GF-D8 (cell line): ENCODE results near the gene C20orf202.
A peak's percentile ranks its signal among the peaks of the same experiment; 100 is the strongest.

Experiments
- DNase-seq: peaks from one replicate; lab custom pipeline; 2025; lab: John Stamatoyannopoulos, UW

Gene C20orf202

DNA sequence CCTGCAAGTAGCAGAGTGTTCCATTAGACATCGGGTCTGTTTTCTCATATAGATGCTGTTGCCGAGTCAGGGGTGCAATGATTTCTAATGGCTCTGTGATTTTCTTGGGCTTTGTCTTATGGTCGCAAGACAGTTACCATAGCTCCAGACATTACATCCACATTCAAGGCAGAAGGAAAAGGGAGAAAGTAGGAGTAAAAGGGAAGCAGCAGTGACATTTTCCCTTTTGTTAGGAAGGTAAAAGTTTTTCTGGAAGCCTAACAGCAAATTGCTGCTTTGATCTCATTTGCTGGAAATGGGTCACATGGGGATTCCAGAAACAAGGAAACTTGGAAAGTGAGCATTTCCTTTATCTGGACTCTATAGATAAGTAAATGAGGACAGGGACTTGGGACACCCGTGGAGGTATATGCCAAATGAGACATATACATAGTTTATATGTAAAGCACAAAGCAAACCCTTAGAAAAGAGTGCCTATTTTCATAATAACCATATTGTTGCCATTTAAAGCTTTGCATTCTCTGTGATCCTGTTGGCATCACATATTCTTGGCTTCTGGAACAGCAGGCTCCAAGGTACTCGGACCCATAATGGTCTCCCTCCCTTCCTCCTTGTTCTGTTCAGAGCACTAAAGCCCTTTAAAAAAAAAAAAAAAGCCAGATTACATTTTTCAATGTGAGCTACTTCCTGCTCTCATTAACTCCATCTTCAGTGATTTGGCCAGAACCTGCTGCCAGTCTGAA lies at the start of gene C20orf202:
TSS of gene C20orf202 (plus strand) at position 693 of the 743 bp plus-strand sequence. CDS start 132 bp downstream, outside the sequence.
- no peak for DNase-seq

DNA sequence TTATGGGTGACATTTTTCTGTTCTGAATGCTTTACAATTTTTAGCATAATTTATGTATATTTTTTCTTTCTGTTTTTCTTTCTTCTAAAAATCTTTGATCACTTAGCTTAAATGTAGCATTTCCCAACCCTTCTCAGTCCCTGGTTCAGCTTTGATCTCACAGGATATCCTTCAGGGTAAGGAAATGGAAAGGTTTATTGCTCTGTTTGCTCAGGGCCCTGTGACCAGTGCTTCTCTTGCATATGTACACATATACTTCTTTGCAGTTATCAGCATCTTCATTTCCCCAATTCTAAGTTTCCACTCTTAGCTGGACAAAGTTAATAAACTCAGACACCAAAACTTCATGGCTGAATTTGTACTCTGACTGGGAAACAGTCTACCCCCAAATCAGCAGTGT lies 49.0 kb upstream of the C20orf202 start:
- DNase-seq = no peak

DNA sequence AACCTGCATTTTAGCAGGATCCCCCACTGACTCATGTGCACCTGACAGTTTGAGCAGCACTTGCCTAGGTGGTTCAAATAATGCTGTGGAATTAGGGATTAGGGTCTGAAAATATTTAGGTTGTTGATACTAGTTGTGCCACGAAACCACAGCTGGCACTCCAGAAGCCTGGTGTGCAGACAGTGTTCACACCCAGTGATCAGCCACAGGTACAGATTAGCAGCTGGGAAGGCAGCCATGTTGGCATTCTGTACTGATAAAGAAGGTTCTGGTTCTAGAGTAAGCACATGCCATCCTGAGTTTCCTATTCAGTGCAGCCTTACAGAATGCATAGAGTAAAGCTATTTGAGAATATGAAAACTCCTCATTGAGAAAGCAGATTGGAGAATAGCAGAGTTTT lies 48.6 kb upstream of the C20orf202 start:
- no peak for DNase-seq

DNA sequence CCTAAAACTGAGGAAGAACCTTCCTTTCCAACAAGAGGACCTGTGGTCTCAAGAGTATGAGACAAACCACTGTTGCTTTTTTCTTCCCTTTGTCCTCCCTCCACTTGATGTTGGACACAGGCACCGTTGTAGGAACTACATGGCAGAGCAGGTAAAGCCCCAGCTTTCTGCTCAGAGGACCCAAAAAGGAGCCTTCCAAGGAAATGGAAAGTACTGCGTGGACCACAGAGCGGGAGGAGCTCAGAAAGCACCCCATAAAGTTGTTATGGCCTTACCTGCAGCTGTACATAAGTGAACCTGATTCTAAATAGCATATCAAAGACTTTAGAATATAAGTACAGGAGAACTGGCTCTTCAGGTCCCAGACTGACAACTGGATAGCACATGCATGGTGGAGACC lies 47.9 kb upstream of the C20orf202 start:
- DNase-seq = no peak

DNA sequence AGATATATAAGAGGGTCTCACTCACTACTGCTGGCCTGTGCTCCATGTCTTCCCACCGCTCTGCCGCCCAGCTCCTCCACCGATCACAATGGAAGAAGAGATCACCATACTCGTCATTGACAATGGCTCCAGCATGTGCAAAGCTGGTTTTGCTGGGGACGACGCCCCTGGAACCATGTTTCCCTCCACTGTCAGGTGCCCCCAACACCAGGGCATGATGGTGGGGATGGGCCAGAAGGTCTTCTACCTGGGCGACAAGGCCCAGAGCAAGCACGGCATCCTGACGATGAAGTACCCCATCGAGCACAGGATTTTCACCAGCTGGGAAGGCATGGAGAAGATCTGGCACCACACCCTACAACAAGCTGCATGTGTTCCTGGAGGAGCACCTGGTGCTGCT lies 42.8 kb upstream of the C20orf202 start:
- no peak for DNase-seq

DNA sequence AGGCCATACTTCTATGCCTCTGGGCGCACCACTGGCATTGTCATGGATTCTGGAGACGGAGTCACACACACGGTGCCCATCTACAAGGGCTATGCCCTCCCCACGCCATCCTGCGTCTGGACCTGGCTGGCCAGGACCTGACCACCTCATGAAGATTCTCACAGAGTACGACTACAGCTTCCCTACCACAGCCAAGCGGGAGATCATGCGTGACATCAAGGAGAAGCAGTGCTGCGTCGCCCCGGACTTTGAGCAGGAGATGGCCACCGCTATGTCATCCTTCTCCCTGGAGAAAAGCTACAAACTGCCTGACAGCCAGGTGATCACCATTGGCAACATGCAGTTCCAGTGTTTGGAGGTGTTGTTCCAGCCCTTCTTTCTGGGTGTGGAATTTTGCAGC lies 42.3 kb upstream of the C20orf202 start:
- DNase-seq = no peak

DNA sequence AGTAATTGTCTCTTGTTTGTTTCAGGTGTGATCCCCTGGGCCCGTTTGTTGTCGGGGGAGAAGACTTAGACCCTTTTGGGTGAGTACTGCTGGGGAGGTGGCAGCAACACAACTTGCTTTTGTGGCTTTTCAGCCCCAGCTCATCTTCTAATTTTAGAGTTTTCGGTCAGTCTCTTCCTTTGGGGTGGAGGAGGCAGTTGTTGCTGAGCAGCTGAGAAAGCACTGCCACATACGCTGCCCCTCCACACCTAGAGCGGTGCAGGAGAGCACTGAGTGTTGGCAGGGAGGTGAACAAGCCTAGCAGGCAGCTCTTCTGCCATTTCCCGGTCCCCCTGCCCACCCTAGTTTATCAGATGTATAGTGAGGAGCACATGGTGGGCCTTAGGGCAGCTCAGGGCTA lies 40.1 kb upstream of the C20orf202 start:
- DNase-seq = no peak

DNA sequence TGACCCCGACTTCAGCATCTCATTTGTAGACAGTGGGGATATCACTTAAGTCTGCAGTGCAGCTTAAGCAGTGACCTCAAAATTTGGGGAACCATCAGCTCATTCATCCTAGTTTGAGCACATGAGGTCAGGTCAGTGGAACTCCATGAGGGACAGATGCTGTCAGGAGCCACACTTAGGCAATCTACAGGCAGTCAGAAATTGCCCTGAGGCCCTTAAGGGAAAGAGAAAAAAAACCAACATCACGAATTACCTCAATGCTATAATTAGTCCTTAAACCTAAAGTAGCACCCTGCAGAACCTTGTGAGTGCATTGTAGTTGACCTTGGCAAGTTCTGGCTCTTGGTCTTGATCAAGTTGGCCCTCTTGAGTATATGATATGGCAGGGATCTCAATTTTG lies 39.6 kb upstream of the C20orf202 start:
- no peak for DNase-seq

DNA sequence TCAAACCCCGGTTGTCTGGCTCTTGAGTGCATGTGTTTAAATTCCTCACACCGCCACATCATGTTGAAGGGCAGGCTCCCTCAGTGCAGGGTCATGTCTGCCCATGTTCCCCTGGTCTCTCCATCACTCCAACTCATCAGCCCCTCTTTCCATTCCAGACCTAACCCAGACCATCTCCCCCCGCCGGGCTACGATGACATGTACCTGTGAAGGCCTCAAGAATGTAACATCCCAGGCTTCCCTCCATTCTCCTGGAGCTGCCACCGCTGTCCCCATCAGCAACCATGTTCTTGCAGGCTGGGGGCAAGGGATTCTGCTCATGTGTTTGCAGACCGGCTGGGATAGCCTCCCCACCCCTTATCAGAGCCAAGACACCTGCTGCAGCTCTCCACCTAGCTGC lies 38.4 kb upstream of the C20orf202 start:
- no peak for DNase-seq

DNA sequence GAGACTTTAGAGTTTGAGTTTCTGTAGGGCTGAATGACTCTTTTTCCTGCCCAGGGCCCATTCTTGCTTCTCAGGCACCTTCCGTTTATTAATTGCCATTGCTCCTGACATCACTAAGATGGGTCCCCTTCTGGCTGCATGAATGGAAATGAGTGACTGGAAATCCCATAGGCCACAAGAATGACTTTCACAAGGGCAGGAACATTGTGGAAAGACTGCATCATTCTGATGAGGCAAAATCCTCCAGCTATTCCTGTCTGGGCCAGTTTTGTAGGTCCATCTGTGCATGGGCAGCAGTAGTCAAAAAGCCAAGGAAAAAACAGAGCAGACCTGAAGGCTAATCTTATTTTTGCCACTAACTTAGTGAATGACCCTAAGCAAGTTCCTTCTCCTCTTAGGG lies 37.7 kb upstream of the C20orf202 start:
- no peak for DNase-seq

DNA sequence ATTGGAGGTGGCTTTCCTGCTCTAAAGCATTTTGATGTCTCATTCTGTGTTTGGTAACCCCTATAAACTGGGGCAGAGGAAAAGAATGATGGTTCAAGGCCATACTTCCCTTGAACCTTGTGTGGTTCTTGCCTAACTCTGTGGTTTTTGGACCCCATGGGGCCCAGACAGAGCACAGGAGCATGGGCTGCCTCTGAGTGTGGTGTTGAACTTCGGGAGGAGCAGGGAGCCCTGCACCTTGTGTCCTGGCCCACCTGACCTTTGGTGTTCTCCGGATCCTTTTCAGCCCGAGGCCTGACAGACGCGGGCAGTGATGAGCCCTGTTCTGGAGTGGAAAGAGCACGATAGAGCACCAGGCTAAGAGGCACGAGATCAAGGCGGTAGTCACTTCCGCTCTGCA lies 37.3 kb upstream of the C20orf202 start:
- peak; percentile 62 for DNase-seq

DNA sequence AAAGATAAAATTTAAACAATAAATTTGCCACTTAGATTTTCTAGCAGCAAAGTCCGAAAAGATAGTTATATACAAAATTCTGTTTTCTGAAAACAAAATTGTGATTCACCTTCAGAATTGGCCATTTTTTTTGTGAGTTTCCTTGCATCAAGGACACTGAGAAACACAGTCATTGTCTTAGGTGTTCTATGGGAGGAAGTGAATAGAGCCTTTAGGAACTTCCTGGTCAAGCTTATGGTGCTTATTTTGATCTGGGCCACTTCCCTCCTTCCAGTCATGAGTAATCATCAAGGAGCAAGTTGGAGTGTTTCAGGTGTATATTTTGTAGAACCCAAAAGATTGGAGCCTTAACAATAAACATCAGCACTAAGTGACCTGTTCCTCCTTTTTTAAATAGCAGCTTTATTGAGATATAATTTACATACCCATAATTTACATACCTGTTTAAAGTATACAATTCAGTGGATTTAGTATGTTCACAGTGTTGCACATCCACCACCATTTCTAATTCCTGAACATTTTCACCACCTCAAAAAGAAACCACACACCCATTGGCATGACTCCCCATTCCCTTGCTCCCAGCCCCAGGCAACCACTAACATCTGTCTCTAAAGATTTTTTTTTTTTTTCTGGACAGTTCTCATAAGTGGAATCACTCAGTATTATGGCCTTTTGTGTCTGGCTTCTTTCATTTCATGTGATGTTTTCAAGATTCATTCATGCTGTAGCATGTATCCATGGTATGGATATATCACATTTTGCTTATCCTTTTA lies 36.1 kb upstream of the C20orf202 start:
- DNase-seq = no peak

DNA sequence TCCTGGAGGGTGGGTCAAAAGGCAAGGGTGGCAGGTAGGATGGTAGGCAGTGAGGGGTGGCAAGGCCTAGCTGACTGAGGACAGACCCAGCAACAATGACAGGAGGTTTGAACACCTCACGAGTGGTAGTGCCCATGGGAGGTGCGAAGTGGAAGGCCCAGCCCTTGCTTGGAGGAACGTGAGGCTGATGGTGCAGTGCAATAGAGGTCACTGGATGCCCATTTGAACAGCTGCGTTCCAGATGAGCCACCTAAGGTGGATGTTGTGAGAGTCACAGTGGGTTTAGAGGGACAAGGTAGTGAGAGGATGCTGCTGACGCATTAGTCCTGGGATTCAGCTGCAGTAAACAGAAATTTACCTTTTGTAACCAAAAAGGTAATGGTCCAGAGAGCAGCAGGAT lies 34.0 kb upstream of the C20orf202 start:
- DNase-seq = no peak

DNA sequence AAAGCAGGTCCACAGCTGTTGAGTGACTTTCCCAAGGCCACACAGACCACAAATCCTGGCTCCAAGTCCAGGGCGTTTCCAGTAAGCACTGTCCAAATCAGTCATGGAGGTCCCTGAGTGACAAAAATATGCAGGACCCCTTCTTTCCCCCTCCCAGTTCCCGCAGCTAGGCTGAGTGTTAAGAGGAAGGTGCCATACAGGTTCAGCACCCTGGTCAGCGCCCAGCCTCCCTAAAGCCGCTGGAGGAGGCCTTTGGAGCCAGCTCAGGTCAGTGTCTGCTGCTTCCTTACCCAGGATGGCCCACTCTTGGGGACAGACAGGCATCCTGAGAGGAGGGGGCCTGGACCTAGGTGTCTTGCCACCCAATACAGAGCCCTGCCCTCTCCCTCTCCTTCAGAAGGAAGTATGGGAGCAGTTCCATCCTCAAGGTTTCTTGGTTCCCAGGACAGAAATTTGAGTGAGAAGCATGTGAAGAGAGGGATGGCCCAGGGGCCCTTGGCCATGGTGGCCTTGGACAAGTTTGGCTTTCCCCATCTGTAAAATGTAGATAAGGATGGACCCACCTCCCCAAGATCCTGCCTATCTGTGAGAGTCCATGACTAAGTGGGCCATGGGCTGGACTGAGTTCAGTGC lies 31.7 kb upstream of the C20orf202 start:
- DNase-seq = no peak

DNA sequence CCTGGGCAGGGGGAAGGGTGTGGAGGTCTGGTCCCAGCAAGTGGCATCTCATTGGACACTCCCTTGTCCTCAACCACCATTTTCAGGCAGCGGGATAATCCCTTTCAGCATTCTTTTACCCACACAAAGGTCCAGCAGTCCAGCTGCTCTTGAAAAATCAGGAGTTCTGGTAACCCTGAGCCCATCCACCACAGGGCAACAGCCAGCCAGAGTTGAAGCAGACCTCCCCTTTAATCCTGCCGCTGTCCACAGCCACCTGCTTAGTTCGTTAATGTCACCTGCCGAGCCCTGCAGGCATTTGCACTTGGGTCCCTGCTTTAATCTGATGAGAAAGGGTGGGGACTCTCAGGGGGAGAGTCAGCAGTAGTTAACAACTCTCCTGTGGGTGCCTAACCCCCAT lies 29.6 kb upstream of the C20orf202 start:
- DNase-seq = no peak

DNA sequence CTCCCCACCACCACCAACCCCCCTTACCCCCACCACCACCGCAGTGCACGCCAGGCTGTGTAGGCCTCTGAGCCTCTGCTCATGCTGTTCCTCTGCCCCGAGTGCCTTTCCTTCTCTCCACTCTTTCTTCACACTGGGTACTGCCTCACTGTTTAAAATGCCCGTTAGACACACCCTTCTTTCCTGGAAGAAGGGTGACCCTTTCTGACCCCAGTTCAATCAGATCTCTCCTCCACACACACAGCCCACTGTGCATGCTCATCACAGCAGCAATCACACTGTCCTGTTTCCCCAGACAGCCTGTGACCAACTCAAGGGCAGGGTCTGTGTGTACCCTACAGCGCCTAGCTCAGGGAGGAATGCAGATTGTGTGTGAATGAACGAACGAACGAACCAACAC lies 28.5 kb upstream of the C20orf202 start:
- no peak for DNase-seq

DNA sequence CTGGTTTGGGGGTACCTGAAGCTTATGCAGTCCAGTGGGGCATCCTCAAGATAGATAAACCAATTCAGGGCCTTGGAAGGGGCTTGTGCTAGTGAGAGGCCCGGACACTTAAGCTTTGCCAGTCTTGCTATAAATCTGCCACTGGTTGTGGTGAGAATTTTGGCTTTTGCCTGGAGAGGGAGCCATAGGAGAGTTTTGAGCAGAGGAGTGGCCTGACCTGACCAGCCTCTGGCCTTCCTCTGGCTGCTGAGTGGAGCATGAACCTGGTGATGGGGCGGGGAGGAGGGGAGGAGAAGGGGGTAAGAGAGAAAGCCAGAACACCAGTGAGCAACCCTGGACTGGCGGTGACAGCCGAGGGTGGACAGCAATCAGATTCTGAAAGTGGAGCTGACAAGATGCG lies 25.6 kb upstream of the C20orf202 start:
- DNase-seq = no peak

DNA sequence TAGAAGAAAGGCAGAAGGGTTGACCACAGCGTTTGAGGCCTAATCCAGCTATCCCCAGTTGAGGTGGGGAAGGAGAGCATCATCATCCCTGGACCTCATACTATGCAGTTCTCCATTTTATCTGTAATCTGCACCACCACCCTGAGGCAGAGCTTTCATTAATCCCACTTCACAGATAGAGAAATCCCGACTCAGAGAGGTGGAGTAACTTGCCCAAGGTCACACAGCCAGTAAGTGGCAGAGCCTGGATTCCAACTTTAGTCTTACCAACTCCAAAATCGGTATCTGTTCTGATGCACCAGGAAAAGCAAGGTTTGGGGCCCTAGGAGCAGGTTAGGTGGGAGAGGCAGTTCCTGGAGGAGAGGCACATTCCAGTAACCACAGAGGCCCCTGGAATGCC lies 25.2 kb upstream of the C20orf202 start:
- no peak for DNase-seq

DNA sequence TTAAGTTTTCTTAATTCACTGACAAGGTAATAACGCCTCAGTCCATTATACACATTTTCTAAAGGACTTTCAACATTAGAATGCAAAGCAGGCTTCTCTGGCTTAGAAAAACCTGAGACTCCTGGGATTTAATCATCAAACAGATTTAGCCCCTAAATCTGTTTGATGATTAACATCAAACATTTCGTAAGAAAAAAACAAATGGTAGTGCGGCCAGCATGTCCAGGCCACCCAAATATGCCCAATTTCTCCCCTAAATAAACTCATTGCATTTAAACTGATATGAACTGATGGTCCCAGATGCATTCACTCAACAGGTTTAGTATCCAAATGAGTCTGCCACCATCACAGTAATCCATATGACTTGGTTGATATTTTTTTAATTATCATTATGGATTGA lies 24.6 kb upstream of the C20orf202 start:
- DNase-seq = no peak

DNA sequence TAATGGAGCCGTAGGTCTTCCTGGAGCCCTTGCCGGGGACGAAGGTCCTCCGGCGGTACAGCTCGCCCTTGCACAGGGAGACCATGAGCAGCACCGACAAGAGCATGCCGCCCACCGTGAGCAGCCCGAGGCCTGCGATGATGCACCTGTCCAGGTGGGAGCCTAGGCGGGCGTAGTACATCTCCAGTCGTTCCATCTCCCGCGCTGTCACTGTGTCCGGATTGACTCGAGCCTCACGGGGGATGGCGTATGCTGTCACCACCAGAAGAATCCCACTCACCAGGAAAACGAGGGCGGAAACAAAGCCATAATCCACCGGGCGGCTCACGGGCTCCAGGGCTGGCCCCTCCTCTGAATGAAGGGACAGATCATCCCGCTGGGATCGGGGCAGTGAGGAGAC lies 22.3 kb upstream of the C20orf202 start:
- DNase-seq = no peak

DNA sequence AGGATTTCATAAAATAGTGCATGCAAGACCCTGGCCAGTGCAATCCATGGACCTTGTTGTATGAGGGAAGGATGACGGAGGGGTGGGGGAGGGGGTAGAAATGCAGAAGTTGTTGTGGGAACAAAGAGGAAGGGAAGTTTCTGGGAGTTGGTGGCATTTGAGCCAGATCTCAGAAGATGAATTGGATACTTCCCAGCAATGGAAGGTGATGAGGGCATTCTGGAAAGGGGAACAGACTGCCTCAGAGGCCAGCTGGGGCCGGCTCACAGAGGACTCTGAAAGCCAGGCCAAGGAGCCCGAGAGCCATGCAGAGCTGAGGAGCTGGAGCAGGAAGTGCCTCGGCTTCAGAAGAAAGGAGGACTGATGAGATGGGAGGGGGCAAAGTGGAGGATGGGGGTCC lies 21.1 kb upstream of the C20orf202 start:
- no peak for DNase-seq

DNA sequence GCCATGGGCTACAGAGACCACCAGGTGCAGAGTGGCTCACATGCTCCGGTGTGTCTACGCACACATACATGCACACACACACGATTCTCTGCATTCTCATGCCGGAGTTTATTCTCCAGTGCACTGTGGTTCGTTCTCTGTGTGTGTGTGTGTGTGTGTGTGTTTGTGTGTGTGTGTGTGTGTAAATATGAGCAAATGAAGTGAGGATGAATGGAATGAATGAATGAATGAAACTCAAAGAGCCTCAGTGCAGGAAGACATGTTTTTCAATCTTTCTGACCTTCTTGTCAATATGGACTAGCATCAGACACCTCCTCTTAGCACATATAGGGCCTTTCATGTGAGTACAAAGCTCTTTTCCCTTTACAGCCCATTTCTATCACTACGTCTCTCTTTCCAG lies 20.1 kb upstream of the C20orf202 start:
- DNase-seq = no peak

DNA sequence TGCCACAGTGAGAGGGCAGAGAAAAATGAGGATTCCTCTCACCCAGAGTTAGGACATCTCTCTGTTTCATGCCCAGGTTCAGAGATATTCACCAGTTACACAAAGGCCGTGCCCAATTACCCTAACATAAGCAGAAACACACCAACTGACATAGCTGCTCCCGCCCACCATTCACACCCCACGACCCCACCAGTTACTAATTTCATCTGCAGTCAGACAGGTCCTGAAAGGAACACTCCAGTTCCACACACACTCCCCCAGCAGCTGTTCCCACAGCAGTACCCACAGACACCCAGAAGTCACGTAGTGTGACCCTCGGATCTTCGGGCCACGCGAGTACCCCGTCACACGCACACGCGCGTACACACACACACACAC lies 19.0 kb upstream of the C20orf202 start:
- no peak for DNase-seq
